Measurements from ENCODE around the gene SAE1. TPM values are rescaled to one million over a fixed set of nuclear protein-coding genes. Genes with fewer than 3 reads are reported as not detected.

The SAE1 gene
- total RNA-seq, 2 donors from 2014 or later, result 48.4 to 73.0 TPM

- TF ChIP-seq POLR2A (IDR thresholded peaks at IDR 0.05), result no peak
- no peak for TF ChIP-seq POLR2AphosphoS5 (IDR thresholded peaks at IDR 0.05)
- no peak for TF ChIP-seq CTCF (IDR thresholded peaks at IDR 0.05)
Observed at GRCh38 chr19:47142779-47143178, 12.1 kb downstream of the SAE1 start.

GRCh38 chr19:47143322-47144073, 12.9 kb downstream of the SAE1 start:
- Histone ChIP-seq H3K36me3 (peaks cover 0 to 7% of the 10 kb centered on the region in 2 donors), H3K4me1 (replicated peaks) (no peaks in the 10 kb centered on the region), H3K27me3 (replicated peaks; ENCODE audit: insufficient read depth) (no peaks in the 10 kb centered on the region), H3K9me3 (no peaks in the 10 kb centered on the region), H3K27ac (peak overlapping the region; percentile 39 to 61), H3K4me3 (no peak overlapping the region)
- intact Hi-C loops (cut with DNase I), result no loop called here
- TF ChIP-seq POLR2A (IDR thresholded peaks at IDR 0.05) (no peak), CTCF (IDR thresholded peaks at IDR 0.05) (peak in 1 of 4 experiments; percentile 1), POLR2AphosphoS5 (IDR thresholded peaks at IDR 0.05) (peak; percentile 83)
- peak; percentile 65 for DNase-seq (ENCODE audit: low spot score)
- WGBS, result 37% methylated on average over 11 of the region's 11 CpGs

More at GRCh38 chr19:47142779-47143178, 12.1 kb downstream of the SAE1 start:
- Histone ChIP-seq H3K27me3 (replicated peaks; ENCODE audit: insufficient read depth) (no peaks in the 10 kb centered on the region), H3K36me3 (peaks cover 0 to 7% of the 10 kb centered on the region in 2 donors), H3K9me3 (no peaks in the 10 kb centered on the region), H3K4me3 (no peak overlapping the region), H3K27ac (peak overlapping the region; percentile 39 to 61), H3K4me1 (replicated peaks) (no peaks in the 10 kb centered on the region)
- 45% methylated on average over 5 of the region's 5 CpGs for WGBS
- DNase-seq (ENCODE audit: low spot score), result no peak
- intact Hi-C loops (cut with DNase I), result no loop called here

GRCh38 chr19:47144630-47145029, 14.0 kb downstream of the SAE1 start:
- Histone ChIP-seq H3K9me3 (no peaks in the 10 kb centered on the region), H3K4me3 (no peak overlapping the region), H3K27me3 (replicated peaks; ENCODE audit: insufficient read depth) (no peaks in the 10 kb centered on the region), H3K4me1 (replicated peaks) (no peaks in the 10 kb centered on the region), H3K36me3 (peaks cover 0 to 7% of the 10 kb centered on the region in 2 donors), H3K27ac (no peak overlapping the region)
- intact Hi-C loops (cut with DNase I), result no loop called here
- DNase-seq (ENCODE audit: low spot score), result no peak
- 86% methylated on average over 13 of the region's 13 CpGs for WGBS
- TF ChIP-seq POLR2AphosphoS5 (IDR thresholded peaks at IDR 0.05) (no peak), CTCF (IDR thresholded peaks at IDR 0.05) (no peak), POLR2A (IDR thresholded peaks at IDR 0.05) (no peak)

- H3K36me3 ChIP-seq, result peaks cover 0 to 7% of the 10 kb centered on the region in 2 donors
- no peak overlapping the region for H3K27ac ChIP-seq
- H3K27me3 ChIP-seq (replicated peaks; ENCODE audit: insufficient read depth), result no peaks in the 10 kb centered on the region
- H3K9me3 ChIP-seq, result no peaks in the 10 kb centered on the region
- no peak overlapping the region for H3K4me3 ChIP-seq
- intact Hi-C loops (cut with DNase I), result no loop called here
- TF ChIP-seq POLR2A (IDR thresholded peaks at IDR 0.05), result no peak
- TF ChIP-seq POLR2AphosphoS5 (IDR thresholded peaks at IDR 0.05), result no peak
- no peak for TF ChIP-seq CTCF (IDR thresholded peaks at IDR 0.05)
- WGBS, result 89% methylated on average over 5 of the region's 5 CpGs
- no peaks in the 10 kb centered on the region for H3K4me1 ChIP-seq (replicated peaks)
- no peak for DNase-seq (ENCODE audit: low spot score)
Observed at GRCh38 chr19:47145639-47146486, 15.2 kb downstream of the SAE1 start.
